Cardiac muscle cell (in vitro differentiated cells and primary cell): ENCODE measurements around the gene PARVB. TPM values are rescaled to one million over a fixed set of nuclear protein-coding genes. Genes with fewer than 3 reads are reported as not detected.
A peak's percentile ranks its signal among the peaks of the same experiment; 100 is the strongest.

Source experiments
- DNase-seq, 2 donors: peaks; one replicate each; pipeline versions ENCODE4 v3.0.0 to v3.0.0-alpha.2; 2010 to 2017; ENCODE audit warnings: low read depth in 1 of 2, low spot score in 1 of 2
- H3K27ac ChIP-seq: fragments of 200-600 bp; sonication (generic); 2 replicates; pipeline ENCODE4 v1.5.1; 2016
- H3K27me3 ChIP-seq: fragments of 200-600 bp; sonication (generic); 2 replicates; pipeline ENCODE4 v1.6.0; 2016; ENCODE audit warnings: control low read depth
- H3K36me3 ChIP-seq: fragments of 200-600 bp; sonication (generic); 2 replicates; pipeline ENCODE4 v1.5.1; 2016; ENCODE audit warnings: control low read depth
- H3K4me1 ChIP-seq: fragments of 200-600 bp; sonication (generic); 2 replicates; pipeline ENCODE4 v1.8.1; 2017; ENCODE audit warnings: low read depth, mild to moderate bottlenecking, mixed run types
- H3K4me3 ChIP-seq: fragments of 200-600 bp; sonication (generic); 2 replicates; pipeline ENCODE4 v1.5.1; 2016; ENCODE audit warnings: mild to moderate bottlenecking
- H3K9me3 ChIP-seq: fragments of 200-600 bp; sonication (generic); 2 replicates; pipeline ENCODE4 v1.5.1; 2017; ENCODE audit warnings: low read depth, mild to moderate bottlenecking, control low read depth
- polyA plus RNA-seq: library from polyadenylated mRNA; unstranded; fragments of >200 nt; fragmentation: Nextera tagmentation; extraction: Ambion mirVana; gene quantifications from 2 replicates; pipeline ENCODE4 v1.2.1, GENCODE V29; 2016
- total RNA-seq: library from RNA; depleted of rRNA; stranded (reverse); fragments of >200 nt; gene quantifications from 2 replicates; pipeline ENCODE4 v1.2.3, GENCODE V29; 2016
- TF ChIP-seq, protein P1 (sequence below): IDR thresholded peaks from 2 replicates; pipeline ENCODE4 v1.5.1; 2012; ENCODE audit warnings: low read depth, mild to moderate bottlenecking, low read length

The PARVB gene
- total and polyA plus RNA-seq, 2 experiments from 2014 or later, result 30.6 to 46.0 TPM

DNA sequence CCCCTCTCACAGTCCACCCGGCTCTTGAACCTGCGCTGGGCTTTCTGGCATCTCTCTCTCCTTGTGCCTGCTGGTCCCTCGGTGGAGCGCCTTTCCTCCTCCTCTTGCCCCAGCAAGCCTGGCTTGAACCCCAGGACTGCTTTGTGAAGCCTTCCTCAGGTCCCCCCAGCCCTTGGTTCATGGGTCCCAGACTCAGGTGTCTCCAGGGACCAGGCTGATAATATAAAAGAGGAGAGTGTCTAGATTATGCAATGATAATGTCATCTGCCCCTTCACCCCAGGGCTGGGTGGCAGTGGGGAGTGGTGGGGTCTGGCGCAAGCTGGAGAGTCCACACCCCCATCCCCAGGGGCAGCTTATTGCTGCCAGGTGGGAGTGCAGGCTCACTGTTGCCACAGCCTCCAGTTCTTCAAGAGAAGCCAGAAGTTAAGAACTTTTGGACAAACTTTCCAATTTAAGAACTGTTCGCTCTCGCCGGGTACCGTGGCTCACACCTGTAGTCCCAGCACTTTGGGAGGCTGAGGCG, 120.0 kb downstream of the PARVB start:
- peaks cover 36% of the 10 kb centered on the region for H3K4me1 ChIP-seq
- H3K36me3 ChIP-seq, result no peaks in the 10 kb centered on the region
- TF ChIP-seq, protein P1, sequence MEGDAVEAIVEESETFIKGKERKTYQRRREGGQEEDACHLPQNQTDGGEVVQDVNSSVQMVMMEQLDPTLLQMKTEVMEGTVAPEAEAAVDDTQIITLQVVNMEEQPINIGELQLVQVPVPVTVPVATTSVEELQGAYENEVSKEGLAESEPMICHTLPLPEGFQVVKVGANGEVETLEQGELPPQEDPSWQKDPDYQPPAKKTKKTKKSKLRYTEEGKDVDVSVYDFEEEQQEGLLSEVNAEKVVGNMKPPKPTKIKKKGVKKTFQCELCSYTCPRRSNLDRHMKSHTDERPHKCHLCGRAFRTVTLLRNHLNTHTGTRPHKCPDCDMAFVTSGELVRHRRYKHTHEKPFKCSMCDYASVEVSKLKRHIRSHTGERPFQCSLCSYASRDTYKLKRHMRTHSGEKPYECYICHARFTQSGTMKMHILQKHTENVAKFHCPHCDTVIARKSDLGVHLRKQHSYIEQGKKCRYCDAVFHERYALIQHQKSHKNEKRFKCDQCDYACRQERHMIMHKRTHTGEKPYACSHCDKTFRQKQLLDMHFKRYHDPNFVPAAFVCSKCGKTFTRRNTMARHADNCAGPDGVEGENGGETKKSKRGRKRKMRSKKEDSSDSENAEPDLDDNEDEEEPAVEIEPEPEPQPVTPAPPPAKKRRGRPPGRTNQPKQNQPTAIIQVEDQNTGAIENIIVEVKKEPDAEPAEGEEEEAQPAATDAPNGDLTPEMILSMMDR, result no peak
- no peak for DNase-seq
- no peaks in the 10 kb centered on the region for H3K9me3 ChIP-seq
- no peak overlapping the region for H3K4me3 ChIP-seq
- H3K27me3 ChIP-seq, result peaks cover 3% of the 10 kb centered on the region
- no peak overlapping the region for H3K27ac ChIP-seq

DNA sequence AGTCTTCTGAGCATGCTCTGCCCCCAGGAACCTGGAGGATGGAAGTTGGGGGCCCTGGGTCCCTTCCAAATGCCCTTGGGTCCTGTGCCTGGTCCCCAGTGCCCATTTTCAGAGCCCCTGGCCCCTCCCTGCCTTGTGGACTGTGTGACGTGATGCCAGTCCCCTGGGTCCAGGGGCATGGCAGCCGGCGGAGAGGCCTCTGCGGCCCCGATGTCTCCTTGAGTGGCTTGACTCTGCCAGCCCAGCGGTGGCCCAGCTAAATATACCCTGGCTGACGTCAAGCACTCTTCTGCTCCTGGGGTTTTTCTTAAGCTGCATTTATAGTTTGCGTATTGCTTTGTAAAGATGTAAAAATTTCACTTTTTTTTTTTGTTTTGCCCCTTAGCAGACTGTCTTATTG, 121.4 kb downstream of the PARVB start:
- Histone ChIP-seq H3K36me3 (no peaks in the 10 kb centered on the region), H3K4me3 (no peak overlapping the region), H3K9me3 (no peaks in the 10 kb centered on the region), H3K27ac (no peak overlapping the region), H3K4me1 (peaks cover 32% of the 10 kb centered on the region), H3K27me3 (peaks cover 3% of the 10 kb centered on the region)
- TF ChIP-seq, protein P1, result no peak
- peak in 1 of 2 donors; percentile 61 for DNase-seq

DNA sequence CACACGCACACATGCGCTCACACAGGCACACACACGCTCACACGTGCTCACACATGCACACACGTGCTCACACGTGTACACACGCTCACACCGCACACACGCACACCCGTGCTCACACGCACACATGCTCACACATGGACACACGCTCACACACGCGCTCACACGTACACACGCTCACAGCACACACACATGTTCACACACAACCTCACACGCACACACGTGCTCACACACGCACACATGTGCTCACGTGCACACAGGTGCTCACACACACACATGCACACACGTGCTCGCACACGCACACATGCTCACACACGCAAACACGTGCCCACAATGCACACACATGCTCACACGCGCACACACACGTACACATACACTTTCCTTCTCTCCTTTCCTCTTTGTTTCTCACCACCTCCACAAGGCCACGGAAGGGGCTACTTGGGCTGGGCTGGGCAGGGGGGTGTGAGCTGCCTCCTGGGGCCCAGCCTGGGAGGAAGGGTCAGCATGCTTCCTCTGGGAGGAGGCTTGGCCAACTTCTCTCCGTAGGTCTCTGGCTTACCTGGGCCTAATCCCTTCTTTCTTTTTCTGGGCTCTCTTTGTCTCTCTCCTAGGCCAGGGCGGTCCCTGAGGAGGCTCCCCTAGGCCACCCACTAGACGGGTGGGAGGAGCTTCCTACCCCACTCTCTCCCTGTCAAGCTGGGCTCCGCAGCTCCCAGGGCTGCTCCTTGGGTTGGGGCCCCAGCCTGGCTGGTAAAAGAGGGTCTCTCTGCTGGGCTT, 122.2 kb downstream of the PARVB start:
- Histone ChIP-seq H3K4me3 (no peak overlapping the region), H3K27ac (no peak overlapping the region), H3K27me3 (peaks cover 3% of the 10 kb centered on the region), H3K9me3 (no peaks in the 10 kb centered on the region), H3K36me3 (no peaks in the 10 kb centered on the region), H3K4me1 (peaks cover 29% of the 10 kb centered on the region)
- DNase-seq, result no peak
- TF ChIP-seq, protein P1, result no peak

DNA sequence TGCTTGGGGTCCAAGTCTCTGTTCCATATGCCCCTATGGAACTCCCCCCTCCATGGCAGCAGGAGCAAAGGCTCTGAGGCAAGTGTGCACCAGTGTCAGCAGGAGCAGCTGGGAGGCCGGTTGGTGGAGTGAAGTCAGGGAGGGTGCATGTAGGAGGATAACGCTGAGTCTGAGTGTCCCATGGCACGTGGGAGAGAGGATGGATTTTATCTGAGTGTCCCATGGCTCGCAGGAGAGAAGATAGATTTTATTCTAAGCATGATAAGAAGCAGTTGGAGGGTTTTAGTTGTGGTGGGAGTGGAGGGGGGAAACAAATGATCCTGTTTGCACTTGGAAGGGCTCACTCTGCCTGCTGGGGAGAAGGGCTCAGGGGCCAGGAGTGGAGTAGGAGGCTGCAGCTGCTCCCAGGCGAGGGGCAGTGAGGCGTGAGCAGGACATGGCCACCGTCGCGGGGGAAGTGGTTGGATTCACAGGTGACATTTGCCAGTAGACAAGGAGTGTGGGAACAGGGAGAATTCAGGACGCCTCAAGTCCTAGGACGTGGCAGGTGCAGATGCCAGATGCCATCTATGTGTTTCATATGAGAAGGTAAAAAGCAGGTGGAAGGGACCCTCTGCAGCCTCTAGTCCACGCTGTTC, 123.0 kb downstream of the PARVB start:
- Histone ChIP-seq H3K36me3 (no peaks in the 10 kb centered on the region), H3K4me1 (peaks cover 29% of the 10 kb centered on the region), H3K4me3 (no peak overlapping the region), H3K27ac (no peak overlapping the region), H3K9me3 (no peaks in the 10 kb centered on the region), H3K27me3 (peaks cover 3% of the 10 kb centered on the region)
- TF ChIP-seq, protein P1, result no peak
- DNase-seq, result no peak

DNA sequence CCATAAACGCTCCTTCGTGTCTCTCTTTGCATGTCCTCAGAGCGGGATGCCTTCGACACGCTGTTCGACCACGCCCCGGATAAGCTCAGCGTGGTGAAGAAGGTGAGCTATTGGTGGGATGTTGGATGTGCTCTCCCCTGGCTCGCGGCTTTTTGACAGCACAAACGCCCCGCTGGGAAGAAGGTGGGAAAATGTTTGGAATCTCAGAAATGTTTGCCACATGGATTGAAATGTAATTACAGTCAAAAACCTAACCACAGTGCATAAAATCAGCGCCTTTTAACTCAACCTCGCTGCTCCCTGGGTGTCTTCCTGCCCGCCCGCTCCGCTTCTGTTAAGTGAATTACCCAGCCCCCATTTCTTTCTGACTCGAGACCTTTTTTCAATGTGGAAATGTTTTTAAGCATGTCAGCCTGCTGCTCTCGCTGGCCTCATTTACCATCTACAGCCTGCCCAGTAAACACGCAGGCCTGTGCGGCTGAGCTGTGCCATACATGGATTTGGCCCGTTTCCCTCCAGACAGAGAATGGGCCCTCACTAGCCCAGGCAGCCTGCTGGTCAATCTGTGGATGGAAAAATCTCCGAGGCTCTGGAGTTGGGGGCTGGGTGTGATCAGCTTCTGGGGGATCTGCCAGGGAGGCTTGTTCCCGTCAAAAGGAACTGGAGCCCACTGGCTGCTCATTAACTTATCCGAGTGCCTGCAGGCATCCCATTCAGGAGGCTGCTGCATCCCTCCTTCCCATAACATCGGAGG, 123.9 kb downstream of the PARVB start:
- Histone ChIP-seq H3K4me3 (no peak overlapping the region), H3K27ac (no peak overlapping the region), H3K27me3 (peaks cover 3% of the 10 kb centered on the region), H3K9me3 (no peaks in the 10 kb centered on the region), H3K4me1 (peaks cover 29% of the 10 kb centered on the region), H3K36me3 (no peaks in the 10 kb centered on the region)
- TF ChIP-seq, protein P1, result no peak
- peak; percentile 26 to 54 for DNase-seq
